OCI-LY7 (cell line): Measurements from ENCODE around the gene KCNG4.

Source experiments
- EZH2phosphoT487 ChIP-seq: fragments of 200-600 bp; sonication (generic); IDR thresholded peaks from 2 replicates; pipeline ENCODE4 v1.6.1; 2018; ENCODE audit warnings: low read depth, borderline replicate concordance, mild to moderate bottlenecking, mixed run types, antibody characterized with exemption, low read length, moderate library complexity, mixed read lengths
- TF ChIP-seq, protein P1 (sequence below): fragments of 200-600 bp; sonication (generic); conservative IDR thresholded peaks from 2 replicates; pipeline ENCODE4 v1.5.1; 2014; ENCODE audit warnings: mild to moderate bottlenecking, antibody characterized with exemption, low read length, moderate library complexity, mixed read lengths

DNA sequence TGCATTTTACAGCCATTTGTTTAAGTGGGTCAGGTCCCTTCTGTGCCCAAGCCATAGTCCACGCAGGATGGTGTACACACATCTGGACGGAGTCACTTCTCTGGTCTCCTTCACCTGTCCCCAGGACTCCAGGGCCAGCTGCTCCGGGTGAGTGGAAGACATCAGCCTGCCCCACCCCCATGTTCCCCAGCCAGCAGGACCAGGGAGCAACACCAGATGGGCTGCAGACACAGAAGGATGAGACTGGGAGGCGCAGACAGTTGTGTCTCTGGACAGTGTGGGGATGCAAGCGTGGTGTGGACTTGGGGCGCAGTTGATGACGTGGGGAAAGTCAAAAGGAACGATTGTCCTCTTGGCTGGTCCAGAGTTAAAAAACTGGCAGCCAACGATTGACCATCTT, 30.3 kb upstream of the KCNG4 start:
- TF ChIP-seq, protein P1, sequence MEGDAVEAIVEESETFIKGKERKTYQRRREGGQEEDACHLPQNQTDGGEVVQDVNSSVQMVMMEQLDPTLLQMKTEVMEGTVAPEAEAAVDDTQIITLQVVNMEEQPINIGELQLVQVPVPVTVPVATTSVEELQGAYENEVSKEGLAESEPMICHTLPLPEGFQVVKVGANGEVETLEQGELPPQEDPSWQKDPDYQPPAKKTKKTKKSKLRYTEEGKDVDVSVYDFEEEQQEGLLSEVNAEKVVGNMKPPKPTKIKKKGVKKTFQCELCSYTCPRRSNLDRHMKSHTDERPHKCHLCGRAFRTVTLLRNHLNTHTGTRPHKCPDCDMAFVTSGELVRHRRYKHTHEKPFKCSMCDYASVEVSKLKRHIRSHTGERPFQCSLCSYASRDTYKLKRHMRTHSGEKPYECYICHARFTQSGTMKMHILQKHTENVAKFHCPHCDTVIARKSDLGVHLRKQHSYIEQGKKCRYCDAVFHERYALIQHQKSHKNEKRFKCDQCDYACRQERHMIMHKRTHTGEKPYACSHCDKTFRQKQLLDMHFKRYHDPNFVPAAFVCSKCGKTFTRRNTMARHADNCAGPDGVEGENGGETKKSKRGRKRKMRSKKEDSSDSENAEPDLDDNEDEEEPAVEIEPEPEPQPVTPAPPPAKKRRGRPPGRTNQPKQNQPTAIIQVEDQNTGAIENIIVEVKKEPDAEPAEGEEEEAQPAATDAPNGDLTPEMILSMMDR = no peak
- TF ChIP-seq EZH2phosphoT487 = no peak
